A673 (cell line): ENCODE measurements around the gene NEMP2. TPM values are rescaled to one million over a fixed set of nuclear protein-coding genes. Genes with fewer than 3 reads are reported as not detected.

ENCODE experiments used
- BruUV-seq: library from RNA; stranded (reverse); fragments of 400-500 nt; replicated peaks from 2 replicates; lab custom pipeline; 2021; lab: Mats Ljungman, UMichigan
- CTCF ChIA-PET: fragments of 300-600 bp; sonication (Branson Sonifier 250); formaldehyde crosslinking; loops from one replicate; lab custom pipeline; 2022; ENCODE audit warnings: antibody characterized with exemption; lab: Charles Lee
- POLR2A ChIA-PET: fragments of 300-600 bp; sonication (Branson Sonifier 250); formaldehyde crosslinking; loops from one replicate; lab custom pipeline; 2022; ENCODE audit warnings: antibody characterized with exemption; ENCODE audit not compliant: low non-redundant PET; lab: Charles Lee
- DNase-seq: peaks from one replicate; pipeline ENCODE4 v3.0.0-alpha.2; 2015; ENCODE audit warnings: low spot score
- H3K27ac ChIP-seq: fragments of 200-600 bp; sonication (generic); 2 replicates; pipeline ENCODE4 v1.5.1; 2016; ENCODE audit warnings: mixed run types, low read depth, mild to moderate bottlenecking, mixed read lengths, antibody characterized with exemption, low read length; ENCODE audit not compliant: poor library complexity, severe bottlenecking
- H3K27me3 ChIP-seq: fragments of 200-600 bp; sonication (generic); replicated peaks from 2 replicates; pipeline ENCODE4 v1.6.1; 2017; ENCODE audit warnings: mixed run types, low read depth, mild to moderate bottlenecking, mixed read lengths, antibody characterized with exemption, low read length; ENCODE audit not compliant: insufficient read depth, poor library complexity
- H3K36me3 ChIP-seq: fragments of 200-600 bp; sonication (generic); 2 replicates; pipeline ENCODE4 v1.6.1; 2016; ENCODE audit warnings: mixed run types, mild to moderate bottlenecking, mixed read lengths, antibody characterized with exemption, low read length; ENCODE audit not compliant: insufficient read depth, poor library complexity, severe bottlenecking
- H3K4me1 ChIP-seq: fragments of 200-600 bp; sonication (generic); 2 replicates; pipeline ENCODE4 v1.6.1; 2017; ENCODE audit warnings: mixed run types, mild to moderate bottlenecking, mixed read lengths, antibody characterized with exemption, low read length; ENCODE audit not compliant: insufficient read depth, poor library complexity, severe bottlenecking
- H3K4me3 ChIP-seq: fragments of 200-600 bp; sonication (generic); 2 replicates; pipeline ENCODE4 v1.5.1; 2016; ENCODE audit warnings: low read depth, mixed run types, mild to moderate bottlenecking, mixed read lengths, low read length; ENCODE audit not compliant: poor library complexity, severe bottlenecking
- H3K9me3 ChIP-seq: fragments of 200-600 bp; sonication (generic); 2 replicates; pipeline ENCODE4 v1.6.1; 2016; ENCODE audit warnings: mixed run types, low read depth, mild to moderate bottlenecking, mixed read lengths, antibody characterized with exemption, low read length; ENCODE audit not compliant: poor library complexity, severe bottlenecking
- CTCF ChIP-seq: fragments of 300-800, 200-600 bp; sonication (generic); conservative IDR thresholded peaks from 2 replicates; pipeline ENCODE4 v1.5.1; 2017; ENCODE audit warnings: low read depth, mild to moderate bottlenecking, antibody characterized with exemption, low read length, moderate library complexity, mixed read lengths
- EZH2 ChIP-seq: fragments of 200-600 bp; sonication (generic); IDR thresholded peaks from 2 replicates; pipeline ENCODE4 v1.6.1; 2017; ENCODE audit warnings: borderline replicate concordance, low read depth, mild to moderate bottlenecking, mixed read lengths, antibody characterized with exemption, low read length; ENCODE audit not compliant: poor library complexity, severe bottlenecking
- intact Hi-C: fragments of 100-400 bp; cut with micrococcal nuclease; formaldehyde crosslinking; loops from one replicate; pipeline ENCODE4 v1.10.0; 2022; ENCODE audit not compliant: unreplicated experiment
- total RNA-seq: library from RNA; stranded (reverse); gene quantifications from 2 replicates; pipeline ENCODE4 v1.2.3, GENCODE V29; 2021

Gene NEMP2
- total RNA-seq, 1 experiment from 2014 or later: 12.6 TPM

- TF ChIP-seq EZH2 (no peak), CTCF (no peak)
- Histone ChIP-seq H3K4me3 (no peak overlapping the region), H3K4me1 (peaks cover 15% of the 10 kb centered on the region), H3K36me3 (no peaks in the 10 kb centered on the region), H3K27ac (no peak overlapping the region), H3K9me3 (no peaks in the 10 kb centered on the region), H3K27me3 (no peaks in the 10 kb centered on the region)
- no TSS peak for BruUV-seq
- intact Hi-C loops: no loop called here
- POLR2A ChIA-PET: no interaction called here
- DNase-seq: no peak
- CTCF ChIA-PET: no interaction called here
Measured at GRCh38 chr2:190462611-190463010, 71.9 kb downstream of the NEMP2 start.

- ChIA-PET POLR2A (no interaction called here), CTCF (no interaction called here)
- Histone ChIP-seq H3K36me3 (no peaks in the 10 kb centered on the region), H3K4me1 (peaks cover 12% of the 10 kb centered on the region), H3K4me3 (no peak overlapping the region), H3K9me3 (no peaks in the 10 kb centered on the region), H3K27ac (no peak overlapping the region), H3K27me3 (no peaks in the 10 kb centered on the region)
- no TSS peak for BruUV-seq
- intact Hi-C loops: no loop called here
- no peak for TF ChIP-seq CTCF
- TF ChIP-seq EZH2: no peak
- DNase-seq: no peak
Measured at GRCh38 chr2:190462181-190462580, 72.3 kb downstream of the NEMP2 start.

GRCh38 chr2:190460487-190460886 is 74.0 kb downstream of the NEMP2 start:
- no peak for DNase-seq
- Histone ChIP-seq H3K27me3 (no peaks in the 10 kb centered on the region), H3K4me3 (no peak overlapping the region), H3K9me3 (no peaks in the 10 kb centered on the region), H3K36me3 (no peaks in the 10 kb centered on the region), H3K27ac (no peak overlapping the region), H3K4me1 (peaks cover 6% of the 10 kb centered on the region)
- TF ChIP-seq EZH2 (no peak), CTCF (no peak)
- intact Hi-C loops: no loop called here
- POLR2A ChIA-PET: no interaction called here
- BruUV-seq: no TSS peak
- CTCF ChIA-PET: no interaction called here
